ENCODE data around the gene PNPLA7. TPM values are rescaled to one million over a fixed set of nuclear protein-coding genes. Genes with fewer than 3 reads are reported as not detected.
"Not testable (repeated sequence)": the region's sequence is repeated elsewhere in the genome, so short reads cannot be mapped to it uniquely, and the experiment has no call there.

The PNPLA7 gene
- total RNA-seq, 2 donors from 2014 or later = 3.2 to 4.6 TPM

- intact Hi-C loops (cut with DNase I) = no loop called here
- DNase-seq (ENCODE audit: low spot score) = no peak
Observed at GRCh38 chr9:137547687-137548543, 2.3 kb downstream of the PNPLA7 start.

GRCh38 chr9:137545123-137545522 lies 5.1 kb downstream of the PNPLA7 start:
- intact Hi-C loops (cut with DNase I) = no loop called here
- peak; percentile 86 for DNase-seq (ENCODE audit: low spot score)

- no peak for DNase-seq (ENCODE audit: low spot score)
- intact Hi-C loops (cut with DNase I) = no loop called here
Observed at GRCh38 chr9:137544176-137544760, 5.9 kb downstream of the PNPLA7 start.

GRCh38 chr9:137543237-137543963 lies 6.8 kb downstream of the PNPLA7 start:
- intact Hi-C loops (cut with DNase I) = no loop called here

GRCh38 chr9:137542486-137542885 lies 7.7 kb downstream of the PNPLA7 start:
- intact Hi-C loops (cut with DNase I) = no loop called here
- no peak for DNase-seq (ENCODE audit: low spot score)

More at GRCh38 chr9:137543237-137543963, 6.8 kb downstream of the PNPLA7 start:
- no peak for DNase-seq (ENCODE audit: low spot score)

GRCh38 chr9:137540536-137540935 lies 9.7 kb downstream of the PNPLA7 start:
- DNase-seq (ENCODE audit: low spot score) = no peak
- intact Hi-C loops (cut with DNase I) = no loop called here

GRCh38 chr9:137538058-137538457 lies 12.1 kb downstream of the PNPLA7 start:
- intact Hi-C loops (cut with DNase I) = no loop called here
- DNase-seq (ENCODE audit: low spot score) = no peak

- intact Hi-C loops (cut with DNase I); DNase-seq (ENCODE audit: low spot score): not testable (repeated sequence)
Observed at GRCh38 chr9:137536594-137537131, 13.5 kb downstream of the PNPLA7 start.

GRCh38 chr9:137535120-137535428 lies 15.1 kb downstream of the PNPLA7 start:
- intact Hi-C loops (cut with DNase I) = no loop called here
- DNase-seq (ENCODE audit: low spot score) = no peak

- DNase-seq (ENCODE audit: low spot score) = no peak
- intact Hi-C loops (cut with DNase I) = no loop called here
Observed at GRCh38 chr9:137534256-137535119, 15.7 kb downstream of the PNPLA7 start.

GRCh38 chr9:137532891-137533468 lies 17.2 kb downstream of the PNPLA7 start:
- DNase-seq (ENCODE audit: low spot score); intact Hi-C loops (cut with DNase I): not testable (repeated sequence)

- no peak for DNase-seq (ENCODE audit: low spot score)
- intact Hi-C loops (cut with DNase I) = no loop called here
Observed at GRCh38 chr9:137531099-137531765, 19.0 kb downstream of the PNPLA7 start.

GRCh38 chr9:137530331-137530730 lies 19.9 kb downstream of the PNPLA7 start:
- intact Hi-C loops (cut with DNase I) = no loop called here
- no peak for DNase-seq (ENCODE audit: low spot score)

GRCh38 chr9:137524981-137525317 lies 25.3 kb downstream of the PNPLA7 start:
- intact Hi-C loops (cut with DNase I) = loop anchor here in 1 of 2 donors (10.0 kb wide), 1 partner anchor 100 kb away; the partner anchor contains the start of genes EXD3 and NOXA1
- DNase-seq (ENCODE audit: low spot score) = no peak

GRCh38 chr9:137524161-137524980 lies 25.8 kb downstream of the PNPLA7 start:
- no peak for DNase-seq (ENCODE audit: low spot score)
- intact Hi-C loops (cut with DNase I) = loop anchor here in 1 of 2 donors (10.0 kb wide), 1 partner anchor 100 kb away; the partner anchor contains the start of genes EXD3 and NOXA1

GRCh38 chr9:137522746-137523455 lies 27.3 kb downstream of the PNPLA7 start:
- intact Hi-C loops (cut with DNase I) = loop anchor here in 1 of 2 donors (10.0 kb wide), 1 partner anchor 98 kb away; the partner anchor contains the start of genes EXD3 and NOXA1
- DNase-seq (ENCODE audit: low spot score) = no peak
